DMS 273 (cell line): Measurements from ENCODE around the gene RASSF10.

Source experiments
- DNase-seq: peaks from one replicate; lab custom pipeline; 2025; ENCODE audit not compliant: unreplicated experiment; lab: John Stamatoyannopoulos, UW

The RASSF10 gene

GRCh38 chr11:13008625-13009475, at the start of gene RASSF10:
RASSF10 (plus strand) TSS chr11:13009316; CDS start chr11:13009577, 261 bp downstream.
- DNase-seq = peak; percentile 89

DNA sequence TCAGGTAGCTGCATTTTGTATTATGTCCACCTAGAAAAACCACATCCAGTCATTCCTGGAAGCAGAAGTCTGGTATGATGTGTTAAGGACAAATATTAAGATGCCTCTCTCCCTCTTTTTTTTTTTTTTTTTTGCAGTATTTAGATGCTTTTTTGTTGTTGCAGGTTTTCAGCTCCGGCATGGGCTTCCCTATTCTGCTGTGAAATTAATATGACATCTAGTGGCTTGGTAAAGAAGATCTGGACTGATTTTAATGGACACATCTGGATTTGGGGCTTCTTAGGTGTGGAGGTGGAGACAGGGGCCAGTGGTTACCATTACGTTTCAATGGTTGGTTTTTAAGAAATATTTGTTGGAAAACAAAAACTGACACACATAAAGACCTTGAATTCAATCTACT, 47.5 kb upstream of the RASSF10 start:
- peak; percentile 3 for DNase-seq

DNA sequence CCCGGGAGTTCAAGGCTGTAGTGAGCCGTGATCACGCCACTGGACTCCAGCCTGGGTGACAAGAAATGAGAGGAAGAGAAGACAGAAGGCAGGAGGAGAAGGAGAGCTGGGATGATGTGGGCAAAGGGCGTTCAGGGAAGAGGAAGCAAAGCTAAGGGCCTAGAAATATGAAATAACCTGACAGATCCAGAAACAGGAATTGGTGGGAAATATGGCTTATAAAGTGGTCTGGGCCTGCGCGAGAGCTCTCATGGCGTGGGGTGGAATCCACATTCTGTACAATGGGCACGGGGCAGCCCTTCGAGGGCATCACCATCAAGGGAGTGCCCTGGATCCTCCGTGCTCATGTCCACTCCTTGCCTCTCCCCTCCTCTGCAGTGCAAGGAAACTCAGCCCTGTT, 46.8 kb upstream of the RASSF10 start:
- DNase-seq = no peak

DNA sequence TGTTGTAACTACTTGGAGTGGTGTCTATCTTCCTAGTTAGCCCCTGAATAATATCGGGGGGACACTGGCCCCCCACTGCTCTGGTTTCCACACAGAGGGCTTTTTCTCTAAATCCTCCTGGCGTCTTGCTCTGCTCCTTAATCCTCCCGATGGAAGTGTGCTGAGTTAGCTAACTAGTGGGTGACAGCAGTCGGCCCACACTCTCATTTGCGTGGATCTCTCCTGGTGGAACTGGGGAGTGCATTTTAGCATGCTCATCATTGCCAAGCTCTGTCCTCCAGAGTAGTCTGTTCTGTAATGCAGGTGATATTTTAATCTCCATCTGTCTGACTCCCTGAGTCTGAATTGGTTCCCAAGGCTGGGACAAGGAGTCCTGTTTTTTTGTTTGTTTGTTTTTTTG, 46.1 kb upstream of the RASSF10 start:
- no peak for DNase-seq

GRCh38 chr11:12963792-12964536, 45.2 kb upstream of the RASSF10 start:
- DNase-seq = peak; percentile 81

- no peak for DNase-seq
Observed at GRCh38 chr11:12964650-12965049, 44.5 kb upstream of the RASSF10 start.

- no peak for DNase-seq
Observed at GRCh38 chr11:12966002-12966401, 43.1 kb upstream of the RASSF10 start.

DNA sequence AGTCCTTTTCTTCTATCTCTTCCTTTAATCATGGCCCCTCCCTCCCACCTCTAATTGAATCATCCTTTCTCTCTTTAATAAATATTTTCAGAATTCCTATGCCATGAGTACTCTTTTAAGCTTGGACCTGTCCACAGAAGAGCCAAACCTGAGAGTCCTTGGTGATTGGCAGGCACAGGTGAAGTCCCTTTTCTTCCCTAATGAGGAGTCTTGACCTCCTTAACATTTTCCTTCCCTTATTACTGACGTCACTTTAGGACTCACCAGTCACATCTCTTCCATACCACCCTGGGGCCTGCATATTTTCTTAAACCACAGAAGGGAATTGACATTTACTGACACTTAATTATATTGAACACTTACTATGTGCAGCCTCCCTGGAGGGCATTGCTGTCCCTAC, 41.0 kb upstream of the RASSF10 start:
- no peak for DNase-seq

DNA sequence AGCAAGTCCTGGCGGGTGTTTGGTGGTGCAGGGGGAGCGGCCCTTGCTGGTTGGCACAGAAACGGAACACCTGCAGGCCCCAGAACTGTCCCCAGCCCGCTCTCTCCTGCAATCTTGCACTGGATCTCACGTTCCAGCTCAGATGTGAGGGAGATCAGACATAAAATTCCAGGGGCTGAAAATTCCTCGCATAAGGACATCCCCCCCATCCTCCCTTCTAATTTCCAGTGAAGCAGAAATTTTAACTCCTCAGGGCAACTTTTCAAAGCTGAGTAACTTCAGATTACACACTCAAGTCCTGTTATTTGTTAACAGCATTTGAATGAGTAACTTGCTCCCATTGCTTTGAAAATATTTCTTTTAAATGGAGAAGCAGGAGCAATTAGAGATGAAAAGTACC, 40.3 kb upstream of the RASSF10 start:
- no peak for DNase-seq

DNA sequence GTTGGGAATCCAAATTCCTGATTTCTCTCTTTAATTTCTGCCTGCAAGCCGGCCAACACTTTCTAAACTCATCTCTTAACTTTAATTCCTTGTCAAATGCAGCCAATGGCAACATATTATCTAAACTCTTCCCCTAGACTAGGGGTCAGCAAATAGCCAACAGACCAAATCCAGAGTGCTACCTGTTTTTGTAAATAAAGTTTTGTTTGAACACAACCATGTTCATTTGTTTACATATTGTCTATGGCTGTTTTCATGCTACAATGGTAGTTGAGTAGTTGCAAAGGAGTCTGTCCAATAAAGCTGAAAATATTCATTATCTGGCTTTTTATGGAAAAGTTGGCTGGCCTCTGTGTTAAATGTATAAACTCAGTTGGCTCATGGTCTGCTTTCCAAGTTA, 37.2 kb upstream of the RASSF10 start:
- DNase-seq = no peak

DNA sequence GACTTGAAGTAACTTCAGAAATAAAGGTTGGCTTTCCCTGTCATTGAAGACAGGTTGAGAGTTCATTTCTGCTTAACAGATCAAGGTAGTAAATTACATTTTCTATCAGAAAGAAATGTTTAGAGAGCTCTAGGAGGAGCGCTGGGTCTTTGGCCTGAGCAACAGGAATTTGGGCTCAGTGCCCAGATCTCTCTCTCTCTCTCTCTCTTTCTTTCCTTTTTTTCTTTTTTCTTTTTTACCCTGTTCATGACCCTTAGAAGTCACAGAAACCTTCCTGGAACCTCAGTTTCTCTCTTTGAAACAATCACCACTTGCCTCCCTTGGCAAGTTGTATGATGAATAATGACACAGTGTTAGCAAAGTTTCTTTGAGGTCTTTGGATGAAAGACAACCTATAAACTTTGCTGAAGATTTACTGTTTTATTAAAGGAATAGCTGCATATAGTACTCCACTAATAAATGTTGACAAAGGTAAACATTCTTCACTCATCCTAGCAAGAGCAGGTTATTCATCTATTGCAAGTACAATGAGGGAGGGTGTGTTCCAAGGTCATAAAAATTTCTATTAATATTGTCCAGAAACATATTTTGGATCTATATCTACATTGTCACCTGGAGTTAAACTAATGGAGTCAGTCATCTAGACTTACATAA, 35.5 kb upstream of the RASSF10 start:
- no peak for DNase-seq

DNA sequence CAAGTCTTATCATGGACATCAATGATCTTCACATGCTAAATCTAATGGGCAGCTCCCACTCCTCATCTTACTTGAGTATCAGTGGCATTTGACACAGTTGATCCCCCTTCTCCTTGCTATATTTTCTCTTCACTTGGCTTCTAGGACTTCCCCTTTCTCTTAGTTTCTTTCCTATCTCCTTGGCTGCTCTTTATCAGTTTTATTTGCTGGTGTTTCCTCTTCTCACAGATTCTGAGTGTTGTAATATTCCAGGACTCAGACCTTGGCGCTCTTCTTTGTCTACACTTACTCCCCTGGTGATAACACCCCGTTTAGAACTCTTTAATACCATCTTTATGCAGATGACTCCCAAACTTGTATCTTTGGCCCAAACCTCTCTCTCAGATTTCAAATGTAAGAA, 33.9 kb upstream of the RASSF10 start:
- DNase-seq = no peak

- DNase-seq = no peak
Observed at GRCh38 chr11:12979928-12980689, 29.0 kb upstream of the RASSF10 start.

DNA sequence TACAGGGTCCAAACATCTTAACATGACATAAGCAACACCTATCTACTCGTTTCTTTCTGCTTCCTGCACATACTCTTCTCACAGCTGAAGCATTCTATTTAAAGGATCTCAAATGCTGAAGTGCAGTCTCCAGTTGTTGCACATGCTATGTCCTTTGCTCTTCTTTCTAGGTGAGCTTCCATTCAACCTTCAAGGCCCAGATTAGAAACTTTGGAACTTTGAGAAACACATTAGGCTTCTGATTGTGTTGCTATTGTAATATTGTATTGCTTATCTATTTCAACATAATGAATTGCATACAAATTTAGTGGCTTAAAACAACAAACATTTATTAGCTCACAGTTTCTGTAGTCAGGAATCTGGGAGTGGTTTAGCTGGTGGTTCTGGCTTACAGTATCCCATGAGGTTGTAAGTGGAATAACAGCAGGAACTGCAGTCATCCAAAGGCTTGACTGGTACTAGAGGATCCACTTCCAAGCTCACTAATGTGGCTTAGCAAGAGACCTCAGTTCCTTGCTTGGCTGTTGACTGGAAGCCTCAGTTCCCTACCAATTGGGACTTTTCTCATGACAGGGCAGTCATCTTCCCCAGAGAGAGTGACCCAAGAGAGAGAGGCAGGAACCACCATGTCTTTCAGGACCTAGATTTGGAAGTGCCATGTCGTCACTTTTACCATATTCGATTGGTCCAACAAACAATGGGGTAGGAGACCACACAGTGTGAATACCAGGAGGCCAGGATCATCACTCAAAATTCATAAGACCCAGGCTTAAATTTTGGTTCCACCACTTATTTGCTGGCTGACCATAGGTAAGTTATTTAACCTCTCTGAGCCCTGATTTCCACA, 27.2 kb upstream of the RASSF10 start:
- DNase-seq = no peak

DNA sequence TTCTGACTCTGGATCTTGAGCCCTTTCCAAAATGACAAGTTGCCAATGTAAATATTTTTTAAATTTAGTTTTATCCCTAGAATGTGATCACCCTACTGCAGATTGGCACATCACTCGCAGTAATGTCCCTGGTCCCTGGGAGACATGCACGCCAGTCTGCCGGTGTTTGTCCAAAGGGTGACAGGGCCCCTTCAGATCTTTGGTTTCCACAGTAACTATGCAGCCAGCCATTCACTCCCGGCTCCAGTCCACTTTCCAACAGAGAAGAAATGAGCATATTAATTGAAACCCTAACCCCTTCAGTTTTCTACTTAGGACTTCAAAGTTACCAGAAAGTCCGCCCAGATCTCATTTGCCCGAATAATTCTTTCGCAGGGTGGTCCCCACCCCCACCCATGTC, 25.8 kb upstream of the RASSF10 start:
- no peak for DNase-seq

GRCh38 chr11:12986194-12986898, 22.8 kb upstream of the RASSF10 start:
- DNase-seq = no peak

GRCh38 chr11:12989428-12990161, 19.5 kb upstream of the RASSF10 start:
- no peak for DNase-seq

GRCh38 chr11:12990162-12990480, 19.0 kb upstream of the RASSF10 start:
- DNase-seq = no peak

DNA sequence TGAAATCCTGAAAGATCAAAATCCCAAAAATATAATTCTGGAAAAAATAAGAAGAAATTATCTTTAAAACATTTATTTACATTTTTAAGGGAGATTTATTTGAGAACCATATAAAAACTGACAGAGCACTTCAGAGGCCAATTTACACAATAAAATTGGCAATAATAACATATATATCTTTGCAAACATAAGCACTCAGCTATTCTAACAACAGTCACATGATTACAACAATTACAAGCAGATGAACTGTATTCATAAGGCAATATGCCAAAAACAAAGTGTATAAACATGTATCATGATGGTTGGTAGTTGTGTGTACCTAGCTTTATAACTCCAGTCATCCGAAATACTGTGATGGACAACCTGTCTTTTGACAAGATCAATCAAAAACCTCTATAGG, 17.7 kb upstream of the RASSF10 start:
- no peak for DNase-seq
